H9 (cell line): Measurements from ENCODE around the gene LAMB1. TPM values are rescaled to one million over a fixed set of nuclear protein-coding genes. Genes with fewer than 3 reads are reported as not detected.

ENCODE experiments used
- DNase-seq: peaks from one replicate; pipeline ENCODE4 v3.0.0-alpha.2; 2017
- H2AFZ ChIP-seq: one replicate; pipeline ENCODE4 v1.6.1; 2013; ENCODE audit warnings: mild to moderate bottlenecking, low read length, control low read depth, moderate library complexity
- H2AK5ac ChIP-seq: 2 replicates; pipeline ENCODE4 v1.6.1; 2013; ENCODE audit warnings: low read length, control low read depth, mixed read lengths; ENCODE audit not compliant: insufficient read length
- H2BK120ac ChIP-seq: one replicate; pipeline ENCODE4 v1.6.1; 2013; ENCODE audit warnings: low read depth, mild to moderate bottlenecking, low read length, control low read depth, inconsistent platforms; ENCODE audit not compliant: poor library complexity, severe bottlenecking
- H2BK12ac ChIP-seq: 2 replicates; pipeline ENCODE4 v1.6.1; 2013; ENCODE audit warnings: low read length, control low read depth, mixed read lengths, low read depth; ENCODE audit not compliant: insufficient read length
- H2BK15ac ChIP-seq: 2 replicates; pipeline ENCODE4 v1.6.1; 2013; ENCODE audit warnings: low read depth, low read length, control low read depth
- H2BK20ac ChIP-seq: one replicate; pipeline ENCODE4 v1.6.1; 2013; ENCODE audit warnings: low read depth, mild to moderate bottlenecking, low read length, control low read depth, inconsistent platforms; ENCODE audit not compliant: poor library complexity, severe bottlenecking
- H2BK5ac ChIP-seq: 2 replicates; pipeline ENCODE4 v1.6.1; 2013; ENCODE audit warnings: low read length, control low read depth, mixed read lengths; ENCODE audit not compliant: insufficient read length
- H3K14ac ChIP-seq: 2 replicates; pipeline ENCODE4 v1.6.1; 2013; ENCODE audit warnings: low read length, control low read depth; ENCODE audit not compliant: insufficient read depth
- H3K18ac ChIP-seq: 2 replicates; pipeline ENCODE4 v1.6.1; 2013; ENCODE audit warnings: low read depth, mild to moderate bottlenecking, mixed read lengths, low read length, control low read depth; ENCODE audit not compliant: insufficient read length
- H3K23ac ChIP-seq: 2 replicates; pipeline ENCODE4 v1.6.1; 2013; ENCODE audit warnings: low read length, control low read depth, mixed read lengths, low read depth; ENCODE audit not compliant: insufficient read length
- H3K23me2 ChIP-seq: 2 replicates; pipeline ENCODE4 v1.6.1; 2013; ENCODE audit warnings: low read depth, mild to moderate bottlenecking, mixed read lengths, low read length, control low read depth; ENCODE audit not compliant: insufficient read length, poor library complexity, severe bottlenecking
- H3K27ac ChIP-seq: 2 replicates; pipeline ENCODE4 v1.5.1; 2013; ENCODE audit warnings: low read length, control low read depth, mixed read lengths, low read depth; ENCODE audit not compliant: insufficient read length
- H3K27me3 ChIP-seq: 2 replicates; pipeline ENCODE4 v1.6.1; 2013; ENCODE audit warnings: low read length, control low read depth, inconsistent platforms; ENCODE audit not compliant: insufficient read depth
- H3K4ac ChIP-seq: 2 replicates; pipeline ENCODE4 v1.6.1; 2013; ENCODE audit warnings: low read depth, mild to moderate bottlenecking, control low read depth, inconsistent platforms, low read length, moderate library complexity
- H3K4me1 ChIP-seq: 2 replicates; pipeline ENCODE4 v1.6.1; 2013; ENCODE audit warnings: low read length, control low read depth, inconsistent platforms; ENCODE audit not compliant: insufficient read depth
- H3K4me2 ChIP-seq: 2 replicates; pipeline ENCODE4 v1.6.1; 2013; ENCODE audit warnings: low read length, control low read depth, mixed read lengths; ENCODE audit not compliant: insufficient read length, insufficient read depth
- H3K56ac ChIP-seq: 2 replicates; pipeline ENCODE4 v1.6.1; 2013; ENCODE audit warnings: low read depth, mild to moderate bottlenecking, mixed read lengths, low read length, control low read depth; ENCODE audit not compliant: insufficient read length
- H3K79me1 ChIP-seq: 2 replicates; pipeline ENCODE4 v1.6.1; 2013; ENCODE audit warnings: low read depth, mild to moderate bottlenecking, moderate library complexity, low read length, control low read depth, inconsistent platforms; ENCODE audit not compliant: insufficient read depth, poor library complexity, severe bottlenecking
- H3K79me2 ChIP-seq: 2 replicates; pipeline ENCODE4 v1.6.1; 2013; ENCODE audit warnings: low read length, control low read depth, inconsistent platforms; ENCODE audit not compliant: insufficient read depth
- H3K9ac ChIP-seq: 2 replicates; pipeline ENCODE4 v1.6.1; 2013; ENCODE audit warnings: low read length, control low read depth, mixed read lengths; ENCODE audit not compliant: insufficient read length; ENCODE audit errors: extremely low read depth
- H3K9me3 ChIP-seq: one replicate; pipeline ENCODE4 v1.6.1; 2013; ENCODE audit warnings: low read depth, low read length, inconsistent platforms; ENCODE audit not compliant: control insufficient read depth
- H3T11ph ChIP-seq: one replicate; pipeline ENCODE4 v1.6.1; 2013; ENCODE audit warnings: mild to moderate bottlenecking, low read length, control low read depth, inconsistent platforms
- H4K20me1 ChIP-seq: one replicate; pipeline ENCODE4 v1.6.1; 2013; ENCODE audit not compliant: control insufficient read depth, insufficient read length, insufficient read depth
- H4K5ac ChIP-seq: 2 replicates; pipeline ENCODE4 v1.6.1; 2013; ENCODE audit warnings: low read depth, mild to moderate bottlenecking, mixed read lengths, low read length, control low read depth; ENCODE audit not compliant: insufficient read length
- H4K8ac ChIP-seq: replicated peaks from 2 replicates; pipeline ENCODE4 v1.6.1; 2013; ENCODE audit warnings: low read length, control low read depth, mixed read lengths, low read depth; ENCODE audit not compliant: insufficient read length
- H4K91ac ChIP-seq: 2 replicates; pipeline ENCODE4 v1.6.1; 2013; ENCODE audit warnings: low read depth, mild to moderate bottlenecking, moderate library complexity, mixed read lengths, low read length, control low read depth; ENCODE audit not compliant: insufficient read length
- H3K27ac Mint-ChIP-seq, 3 experiments: 2 replicates in 2 of 3; 3 replicates in 1 of 3; pipeline ENCODE4 v1.8.0; 2020 to 2021; ENCODE audit warnings: mixed read lengths in 3 of 3, mild to moderate bottlenecking in 1 of 3, moderate library complexity in 1 of 3
- H3K27me3 Mint-ChIP-seq: 2 replicates; pipeline ENCODE4 v1.8.0; 2021; ENCODE audit warnings: low read depth, mild to moderate bottlenecking, moderate library complexity, mixed read lengths
- H3K36me3 Mint-ChIP-seq, 3 experiments: 2 replicates in 2 of 3; 3 replicates in 1 of 3; pipeline ENCODE4 v1.8.0; 2020 to 2021; ENCODE audit warnings: low read depth in 3 of 3, mixed read lengths in 3 of 3; ENCODE audit not compliant: insufficient read depth in 1 of 3
- H3K4me1 Mint-ChIP-seq, 2 experiments: 2 replicates each; pipeline ENCODE4 v1.8.0; 2020; ENCODE audit warnings: mixed read lengths in 2 of 2
- H3K4me3 Mint-ChIP-seq, 2 experiments: 2 replicates in 1 of 2; 3 replicates in 1 of 2; pipeline ENCODE4 v1.8.0; 2020 to 2021; ENCODE audit warnings: mild to moderate bottlenecking in 2 of 2, mixed read lengths in 2 of 2, moderate library complexity in 1 of 2
- H3K9me3 Mint-ChIP-seq, 2 experiments: 2 replicates in 1 of 2; 3 replicates in 1 of 2; pipeline ENCODE4 v1.8.0; 2020; ENCODE audit warnings: mild to moderate bottlenecking in 2 of 2, mixed read lengths in 2 of 2, moderate library complexity in 1 of 2
- CTCF ChIP-seq: fragments of 200-600 bp; sonication (generic); conservative IDR thresholded peaks from 3 replicates; pipeline ENCODE4 v1.8.0; 2021; ENCODE audit warnings: antibody characterized with exemption, mild to moderate bottlenecking
- WGBS: extraction: QIAGEN DNeasy Blood & Tissue Kit; methylation state at CpG from one replicate; pipeline ENCODE4 v1.1.7; 2013; ENCODE audit warnings: missing lambda C conversion rate, low lambda C conversion rate, mixed read lengths; ENCODE audit not compliant: insufficient read length; ENCODE audit errors: extremely low coverage; 5-methylcytosine and 5-hydroxymethylcytosine counted together
- total RNA-seq: library from RNA; stranded (reverse); gene quantifications from 2 replicates; pipeline ENCODE4 v1.2.1, GENCODE V29; 2021

The LAMB1 gene
- total RNA-seq, 1 experiment from 2014 or later: 75.8 TPM

GRCh38 chr7:108037140-108037539 is 34.2 kb upstream of the LAMB1 start:
- Histone ChIP-seq H2AFZ (no peak overlapping the region), H2BK120ac (no peak overlapping the region), H3K27ac (no peak overlapping the region), H3K9ac (no peak overlapping the region), H4K5ac (no peak overlapping the region), H3K27me3 (no peaks in the 10 kb centered on the region), H3K23ac (no peak overlapping the region), H2AK5ac (no peak overlapping the region), H3K4me1 (no peaks in the 10 kb centered on the region; the same call in 1 of the 2 replicates), H4K8ac (no peak overlapping the region), H3K4ac (no peak overlapping the region), H3K14ac (no peak overlapping the region), H4K20me1 (no peaks in the 10 kb centered on the region), H3K23me2 (no peaks in the 10 kb centered on the region), H3T11ph (no peak overlapping the region), H2BK5ac (no peak overlapping the region), H2BK12ac (no peak overlapping the region), H3K18ac (no peak overlapping the region), H3K9me3 (no peaks in the 10 kb centered on the region), H3K4me2 (no peak overlapping the region), H2BK15ac (no peak overlapping the region), H3K79me2 (no peaks in the 10 kb centered on the region), H2BK20ac (no peak overlapping the region), H3K56ac (no peak overlapping the region), H3K79me1 (no peaks in the 10 kb centered on the region), H4K91ac (no peak overlapping the region)
- Mint-ChIP-seq H3K36me3 (no peaks in the 10 kb centered on the region), H3K4me3 (no peak overlapping the region), H3K4me1 (peaks cover 12 to 26% of the 10 kb centered on the region in 2 experiments), H3K27me3 (no peaks in the 10 kb centered on the region), H3K9me3 (no peaks in the 10 kb centered on the region), H3K27ac (no peak overlapping the region)
- TF ChIP-seq CTCF: no peak
- DNase-seq: no peak
- no CpG with 5 or more reads among the region's 3 CpGs for WGBS
